Bronchial epithelial cell (primary cell): ENCODE data around the gene GNG3. TPM values are rescaled to one million over a fixed set of nuclear protein-coding genes. Genes with fewer than 3 reads are reported as not detected.
"Not testable (repeated sequence)": the region's sequence is repeated elsewhere in the genome, so short reads cannot be mapped to it uniquely, and the experiment has no call there.

Experiments
- DNase-seq: peaks from one replicate; pipeline ENCODE4 v3.0.0-alpha.2; 2010; ENCODE audit warnings: low read depth
- FAIRE-seq: peaks from 2 replicates; lab custom pipeline; 2011; peaks lifted over from hg19 to GRCh38; lab: Jason Lieb, UNC
- H3K27me3 ChIP-seq: 2 replicates; pipeline ENCODE4 v1.5.1; 2011; ENCODE audit warnings: low read length; ENCODE audit not compliant: control insufficient read depth, insufficient read depth
- H3K36me3 ChIP-seq: 2 replicates; pipeline ENCODE4 v1.5.1; 2011; ENCODE audit warnings: low read length; ENCODE audit not compliant: control insufficient read depth, insufficient read depth
- H3K4me3 ChIP-seq: 2 replicates; pipeline ENCODE4 v1.5.1; 2011; ENCODE audit warnings: mild to moderate bottlenecking, low read depth, low read length, control low read depth
- total RNA-seq: library from RNA; depleted of rRNA; stranded (reverse); fragments of >200 nt; gene quantifications from 2 replicates; pipeline ENCODE4 v1.2.1, GENCODE V29; 2014
- TF ChIP-seq, protein P1 (sequence below): IDR thresholded peaks from 2 replicates; pipeline ENCODE4 v1.5.1; 2011; ENCODE audit warnings: mild to moderate bottlenecking, moderate library complexity, low read length, control low read depth, inconsistent platforms; ENCODE audit not compliant: insufficient read depth, severe bottlenecking

GNG3 gene
- total RNA-seq, 1 donor from 2014 or later: not detected

GRCh38 chr11:62667460-62667859 lies 40.0 kb upstream of the GNG3 start:
- TF ChIP-seq, protein P1, sequence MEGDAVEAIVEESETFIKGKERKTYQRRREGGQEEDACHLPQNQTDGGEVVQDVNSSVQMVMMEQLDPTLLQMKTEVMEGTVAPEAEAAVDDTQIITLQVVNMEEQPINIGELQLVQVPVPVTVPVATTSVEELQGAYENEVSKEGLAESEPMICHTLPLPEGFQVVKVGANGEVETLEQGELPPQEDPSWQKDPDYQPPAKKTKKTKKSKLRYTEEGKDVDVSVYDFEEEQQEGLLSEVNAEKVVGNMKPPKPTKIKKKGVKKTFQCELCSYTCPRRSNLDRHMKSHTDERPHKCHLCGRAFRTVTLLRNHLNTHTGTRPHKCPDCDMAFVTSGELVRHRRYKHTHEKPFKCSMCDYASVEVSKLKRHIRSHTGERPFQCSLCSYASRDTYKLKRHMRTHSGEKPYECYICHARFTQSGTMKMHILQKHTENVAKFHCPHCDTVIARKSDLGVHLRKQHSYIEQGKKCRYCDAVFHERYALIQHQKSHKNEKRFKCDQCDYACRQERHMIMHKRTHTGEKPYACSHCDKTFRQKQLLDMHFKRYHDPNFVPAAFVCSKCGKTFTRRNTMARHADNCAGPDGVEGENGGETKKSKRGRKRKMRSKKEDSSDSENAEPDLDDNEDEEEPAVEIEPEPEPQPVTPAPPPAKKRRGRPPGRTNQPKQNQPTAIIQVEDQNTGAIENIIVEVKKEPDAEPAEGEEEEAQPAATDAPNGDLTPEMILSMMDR: no peak
- no peak for FAIRE-seq
- H3K27me3 ChIP-seq: no peaks in the 10 kb centered on the region
- H3K36me3 ChIP-seq: peaks cover 12% of the 10 kb centered on the region
- no peak for DNase-seq
- H3K4me3 ChIP-seq: no peak overlapping the region

- Histone ChIP-seq H3K4me3 (no peak overlapping the region), H3K36me3 (peaks cover 9% of the 10 kb centered on the region), H3K27me3 (no peaks in the 10 kb centered on the region)
- FAIRE-seq (no peak), DNase-seq (no peak)
- TF ChIP-seq, protein P1: no peak
Observed at GRCh38 chr11:62669420-62670161, 37.9 kb upstream of the GNG3 start.

DNA sequence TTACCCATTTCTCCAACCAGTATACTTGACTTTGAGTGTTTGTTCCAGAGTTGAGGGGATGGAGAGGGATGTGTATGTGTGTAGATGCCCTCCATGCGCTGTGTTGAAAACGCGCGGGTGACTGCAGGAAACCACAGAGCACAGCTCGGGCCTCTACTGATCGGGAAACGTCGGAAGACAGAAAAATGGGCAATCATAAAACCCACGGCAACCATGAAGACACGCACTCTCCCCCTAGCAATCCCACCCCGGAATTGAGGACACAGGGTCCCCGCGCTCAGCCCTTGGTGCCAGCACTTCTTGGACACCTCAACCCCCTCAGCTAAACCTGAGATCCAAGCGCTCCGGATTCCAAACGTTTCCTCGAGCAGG lies 36.3 kb upstream of the GNG3 start:
- no peak for FAIRE-seq
- TF ChIP-seq, protein P1: no peak
- no peak for DNase-seq
- H3K27me3 ChIP-seq: no peaks in the 10 kb centered on the region
- peak overlapping the region; percentile 87 for H3K4me3 ChIP-seq
- peaks cover 8% of the 10 kb centered on the region for H3K36me3 ChIP-seq

DNA sequence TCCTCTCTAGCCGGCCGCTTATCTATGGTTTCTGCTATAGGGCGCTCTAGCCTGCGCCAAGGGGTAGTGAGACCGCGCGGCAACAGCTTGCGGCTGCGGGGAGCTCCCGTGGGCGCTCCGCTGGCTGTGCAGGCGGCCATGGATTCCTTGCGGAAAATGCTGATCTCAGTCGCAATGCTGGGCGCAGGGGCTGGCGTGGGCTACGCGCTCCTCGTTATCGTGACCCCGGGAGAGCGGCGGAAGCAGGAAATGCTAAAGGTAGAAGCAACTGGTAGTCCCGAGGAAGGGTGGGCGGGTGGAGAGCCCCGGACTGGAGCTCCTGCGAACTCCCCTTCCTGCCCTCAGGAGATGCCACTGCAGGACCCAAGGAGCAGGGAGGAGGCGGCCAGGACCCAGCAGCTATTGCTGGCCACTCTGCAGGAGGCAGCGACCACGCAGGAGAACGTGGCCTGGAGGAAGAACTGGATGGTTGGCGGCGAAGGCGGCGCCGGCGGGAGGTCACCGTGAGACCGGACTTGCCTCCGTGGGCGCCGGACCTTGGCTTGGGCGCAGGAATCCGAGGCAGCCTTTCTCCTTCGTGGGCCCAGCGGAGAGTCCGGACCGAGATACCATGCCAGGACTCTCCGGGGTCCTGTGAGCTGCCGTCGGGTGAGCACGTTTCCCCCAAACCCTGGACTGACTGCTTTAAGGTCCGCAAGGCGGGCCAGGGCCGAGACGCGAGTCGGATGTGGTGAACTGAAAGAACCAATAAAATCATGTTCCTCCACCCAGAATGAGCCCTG lies 35.7 kb upstream of the GNG3 start, which contains the start of the genes LBHD1 and UQCC3:
Gene LBHD1 (minus strand): TSS at position 660 of the 782 bp plus-strand sequence. CDS start 2,236 bp downstream, outside the sequence.
Gene UQCC3 (plus strand): TSS at position 66 of the 782 bp plus-strand sequence. CDS start 73 bp downstream, at position 139.
- peak within 1 kb of the TSS; percentile 87 for H3K4me3 ChIP-seq
- no peaks in the 10 kb centered on the region for H3K27me3 ChIP-seq
- H3K36me3 ChIP-seq: peaks cover 4% of the 10 kb centered on the region
- FAIRE-seq: no peak
- TF ChIP-seq, protein P1: no peak
- peak; percentile 74 for DNase-seq

DNA sequence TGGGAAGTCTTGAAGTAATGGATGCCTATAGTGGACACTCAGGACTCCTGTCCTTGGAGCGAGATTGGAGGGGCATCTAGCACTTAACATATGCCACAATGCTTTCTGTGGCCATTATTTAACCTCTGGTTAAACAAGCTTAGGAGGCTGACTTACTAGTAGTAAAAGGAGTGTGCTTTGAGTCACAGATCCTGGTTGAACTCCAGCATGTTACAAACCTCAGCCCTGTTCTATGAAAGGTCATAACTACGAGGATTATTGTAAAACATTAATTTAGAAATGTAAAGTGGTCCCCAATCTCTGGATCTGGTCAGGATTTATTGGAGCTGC lies 34.3 kb upstream of the GNG3 start:
- TF ChIP-seq, protein P1: no peak
- no peak overlapping the region for H3K4me3 ChIP-seq
- no peak for DNase-seq
- peaks cover 5% of the 10 kb centered on the region for H3K36me3 ChIP-seq
- FAIRE-seq: no peak
- H3K27me3 ChIP-seq: no peaks in the 10 kb centered on the region

DNA sequence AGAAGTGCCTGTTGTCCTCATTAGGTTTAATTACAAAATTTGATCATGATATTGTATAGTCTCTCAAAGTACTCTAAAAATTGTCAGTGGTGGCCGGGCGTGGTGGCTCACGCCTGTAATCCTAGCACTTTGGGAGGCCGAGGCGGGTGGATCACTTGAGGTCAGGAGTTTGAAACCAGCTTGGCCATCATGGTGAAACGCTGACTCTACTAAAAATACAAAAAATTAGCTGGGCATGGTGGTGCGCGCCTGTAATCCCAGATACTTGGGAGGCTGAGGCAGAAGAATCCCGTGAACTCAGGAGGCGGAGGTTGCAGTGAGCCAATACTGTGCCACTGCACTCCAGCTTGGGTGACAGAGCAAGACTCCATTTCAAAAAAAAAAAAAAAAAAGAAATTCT lies 32.1 kb upstream of the GNG3 start:
- H3K27me3 ChIP-seq, H3K36me3 ChIP-seq, FAIRE-seq, H3K4me3 ChIP-seq, DNase-seq: not testable (repeated sequence)
